Right lobe of liver (tissue), 6 donors: Measurements from ENCODE around the gene GCGR. TPM values are rescaled to one million over a fixed set of nuclear protein-coding genes. Genes with fewer than 3 reads are reported as not detected.
A peak's percentile ranks its signal among the peaks of the same experiment; 100 is the strongest.

Experiments used
- ATAC-seq, 4 donors: fragments of 200-7000 bp; cut with Tn5 transposase; one replicate each; pipeline ENCODE4 v1.9.1; 2020; ENCODE audit warnings: mild to moderate bottlenecking in 4 of 4, moderate library complexity in 4 of 4
- DNase-seq, 3 donors: peaks; one replicate each; pipeline ENCODE4 v3.0.0-alpha.2; 2020
- H3K27ac ChIP-seq, 3 donors: fragments of 200-600 bp; one replicate each; pipeline ENCODE4 v1.8.0; 2022
- H3K27me3 ChIP-seq, 2 donors: fragments of 200-600 bp; one replicate each; pipeline ENCODE4 v1.8.0; 2022
- H3K36me3 ChIP-seq, 4 donors: fragments of 200-600 bp; sonication (generic) in 1 of 4; one replicate each; pipeline versions ENCODE4 v1.5.1 to v1.8.0; 2017 to 2022; ENCODE audit warnings: control low read depth in 1 of 4
- H3K4me1 ChIP-seq, 4 donors: fragments of 200-600 bp; sonication (generic) in 1 of 4; one replicate each; pipeline versions ENCODE4 v1.5.1 to v1.8.0; 2017 to 2022; ENCODE audit warnings: control low read depth in 1 of 4
- H3K4me3 ChIP-seq, 3 donors: fragments of 200-600 bp; one replicate each; pipeline ENCODE4 v1.8.0; 2022
- H3K9me3 ChIP-seq, 4 donors: fragments of 200-600 bp; sonication (generic) in 1 of 4; one replicate each; pipeline versions ENCODE4 v1.5.1 to v1.8.0; 2017 to 2022; ENCODE audit warnings: control low read depth in 1 of 4
- CTCF ChIP-seq, 4 donors: fragments of 200-600 bp in 3 of 4; fragments of 450-650 bp in 1 of 4; IDR thresholded peaks; one replicate each; pipeline versions ENCODE4 v1.5.1 to v1.8.0; 2016 to 2022; ENCODE audit warnings: antibody characterized with exemption in 4 of 4, mild to moderate bottlenecking in 2 of 4
- POLR2A ChIP-seq: fragments of 450-650 bp; IDR thresholded peaks from one replicate; pipeline ENCODE4 v1.6.1; 2017; ENCODE audit warnings: antibody characterized with exemption, mild to moderate bottlenecking
- WGBS: methylation state at CpG from one replicate; pipeline ENCODE4 v1.1.6; 2018; ENCODE audit warnings: low coverage, low lambda C conversion rate; ENCODE audit not compliant: insufficient coverage; ENCODE audit errors: missing lambda C conversion rate; 5-methylcytosine and 5-hydroxymethylcytosine counted together
- intact Hi-C, 2 donors: fragments of 100-400 bp; cut with DNase I; formaldehyde crosslinking; loops; one replicate each; pipeline versions ENCODE4 v1.11.2 to v1.14.1; 2022
- total RNA-seq, 6 experiments: library from RNA; depleted of rRNA in 2 of 6; stranded (reverse); fragments of >200 nt in 2 of 6; fragmentation: NEBNext Ultra II Directional in 3 of 6; extraction: Animal tissue kit (Norgen Biotek cat#: 25700) in 3 of 6; gene quantifications; one replicate each; pipeline versions ENCODE4 v1.1.0 to v1.2.4, GENCODE V29; 2016 to 2023
- donor health status: DM: no; HTN: yes; CAD: no.
- donor health status: DM: no; HTN: no; CAD: no.
- donor health status: DM: no; HTN: no; CAD: no.
- donor health status: DM: no; HTN: yes; CAD: no.
- donor health status: DM: no; HTN: yes; CAD: no.

Gene GCGR
- total RNA-seq, 6 experiments from 2014 or later: 39.5 to 146 (median 68.5) TPM

- H3K36me3 ChIP-seq: peaks cover 0 to 27% (median 13%) of the 10 kb centered on the region in 4 donors
- peaks cover 0 to 58% (median 29%) of the 10 kb centered on the region in 4 donors for H3K4me1 ChIP-seq
- peak overlapping the region; percentile 92 to 96 (median 96) for H3K27ac ChIP-seq
- peak in 2 of 4 donors; percentile 14 to 31 for TF ChIP-seq CTCF (IDR thresholded peaks at IDR 0.05)
- TF ChIP-seq POLR2A: peak; percentile 97
- no peaks in the 10 kb centered on the region for H3K9me3 ChIP-seq
- no peaks in the 10 kb centered on the region for H3K27me3 ChIP-seq
- DNase-seq: peak; percentile 99 to 100 (median 99)
- H3K4me3 ChIP-seq: peak overlapping the region; percentile 60 to 96 (median 94)
- WGBS: 0% methylated on average over 22 of the region's 74 CpGs
- intact Hi-C loops: no loop called here
- ATAC-seq: peak; percentile 74 to 91 (median 86)
These were observed 57.0 kb downstream of the GCGR start for GRCh38 chr17:81860756-81861568.

- Histone ChIP-seq H3K4me1 (peaks cover 0 to 70% (median 34%) of the 10 kb centered on the region in 4 donors), H3K27me3 (no peaks in the 10 kb centered on the region), H3K4me3 (peak overlapping the region in 1 of 3 donors; percentile 96), H3K27ac (peak overlapping the region in 2 of 3 donors; percentile 92 to 99), H3K36me3 (peaks cover 0 to 10% (median 3%) of the 10 kb centered on the region in 4 donors), H3K9me3 (no peaks in the 10 kb centered on the region)
- intact Hi-C loops: no loop called here
- DNase-seq: peak in 1 of 3 donors; percentile 62
- no peak for ATAC-seq
- 24% methylated on average over 4 of the region's 6 CpGs for WGBS
- TF ChIP-seq CTCF (IDR thresholded peaks at IDR 0.05) (no peak), POLR2A (no peak)
These were observed 59.2 kb downstream of the GCGR start for GRCh38 chr17:81863123-81863675.

Other genes with a start within 250 kb of the GCGR start
- gene NPLOC4, start 167.0 kb upstream of the GCGR start, total RNA-seq: 10 to 100 TPM; 46.5 to 63.2 (median 55.8) TPM
- gene TSPAN10, start 167.0 kb upstream of the GCGR start, total RNA-seq: 1 to 10 TPM in 1 of 6 experiments, under 1 TPM in 5; 0.18 to 1.2 (median 0.62) TPM
- gene PDE6G, start 147.6 kb upstream of the GCGR start, total RNA-seq: under 1 TPM in 4 of 6 experiments, not detected in 2; 0.40 to 0.93 (median 0.68) TPM
- gene OXLD1, start 137.5 kb upstream of the GCGR start, total RNA-seq: 10 to 100 TPM in 5 of 6 experiments, 1 to 10 TPM in 1; 8.3 to 24.3 (median 14.6) TPM
- gene CCDC137, start 137.4 kb upstream of the GCGR start, total RNA-seq: 10 to 100 TPM in 1 of 6 experiments, 1 to 10 TPM in 5; 5.5 to 35.0 (median 6.5) TPM
- gene ARL16, start 120.4 kb upstream of the GCGR start, total RNA-seq: 10 to 100 TPM in 4 of 6 experiments, 1 to 10 TPM in 2; 5.3 to 16.8 (median 11.1) TPM
- 10 to 100 TPM; 30.6 to 46.3 (median 37.3) TPM for gene HGS, start 120.1 kb upstream of the GCGR start, total RNA-seq
- 100 to 1,000 TPM in 2 of 6 experiments, 10 to 100 TPM in 4; 43.8 to 119 (median 59.3) TPM for gene MRPL12, start 100.8 kb upstream of the GCGR start, total RNA-seq
- gene SLC25A10, start 91.9 kb upstream of the GCGR start, total RNA-seq: 10 to 100 TPM; 35.6 to 92.0 (median 72.7) TPM
- 10 to 100 TPM; 19.0 to 32.6 (median 25.7) TPM for gene MCRIP1, start 29.1 kb downstream of the GCGR start, total RNA-seq
- under 1 TPM in 3 of 6 experiments, not detected in 3; 0.27 to 0.62 (median 0.40) TPM for gene PPP1R27, start 30.9 kb downstream of the GCGR start, total RNA-seq
- 1,000 to 10,000 TPM in 5 of 6 experiments, 100 to 1,000 TPM in 1; 856 to 5,039 (median 1,455) TPM for gene P4HB, start 56.4 kb downstream of the GCGR start, total RNA-seq
- 100 to 1,000 TPM in 5 of 6 experiments, 10 to 100 TPM in 1; 92.4 to 162 (median 137) TPM for gene ARHGDIA, start 67.2 kb downstream of the GCGR start, total RNA-seq
- gene ALYREF, start 87.4 kb downstream of the GCGR start, total RNA-seq: 10 to 100 TPM; 11.6 to 20.3 (median 18.8) TPM
- gene ANAPC11, start 87.6 kb downstream of the GCGR start, total RNA-seq: 100 to 1,000 TPM in 1 of 6 experiments, 10 to 100 TPM in 5; 54.3 to 101 (median 73.3) TPM
- gene NPB, start 98.1 kb downstream of the GCGR start, total RNA-seq: 1 to 10 TPM in 2 of 6 experiments, under 1 TPM in 2, not detected in 2; 0.12 to 1.5 (median 0.87) TPM
- gene PCYT2, start 107.2 kb downstream of the GCGR start, total RNA-seq: 100 to 1,000 TPM in 1 of 6 experiments, 10 to 100 TPM in 5; 63.5 to 103 (median 89.3) TPM
- 10 to 100 TPM in 4 of 6 experiments, 1 to 10 TPM in 2; 7.4 to 15.0 (median 12.2) TPM for gene SIRT7, start 114.0 kb downstream of the GCGR start, total RNA-seq
- gene MAFG, start 123.6 kb downstream of the GCGR start, total RNA-seq: 10 to 100 TPM in 2 of 6 experiments, 1 to 10 TPM in 4; 7.4 to 12.9 (median 9.2) TPM
- gene PYCR1, start 133.2 kb downstream of the GCGR start, total RNA-seq: 10 to 100 TPM in 1 of 6 experiments, 1 to 10 TPM in 5; 3.2 to 10.6 (median 5.1) TPM
- not detected for gene MYADML2, start 143.1 kb downstream of the GCGR start, total RNA-seq
- 1 to 10 TPM; 1.2 to 7.6 (median 3.0) TPM for gene NOTUM, start 157.0 kb downstream of the GCGR start, total RNA-seq
- gene ASPSCR1, start 173.5 kb downstream of the GCGR start, total RNA-seq: 10 to 100 TPM; 24.4 to 55.6 (median 32.9) TPM
- gene CENPX, start 218.7 kb downstream of the GCGR start, total RNA-seq: 10 to 100 TPM; 27.3 to 81.1 (median 47.8) TPM
- gene LRRC45, start 219.2 kb downstream of the GCGR start, total RNA-seq: 10 to 100 TPM in 3 of 6 experiments, 1 to 10 TPM in 3; 4.9 to 15.6 (median 11.9) TPM
- gene RAC3, start 227.5 kb downstream of the GCGR start, total RNA-seq: 1 to 10 TPM; 3.4 to 9.0 (median 5.4) TPM
- 1,000 to 10,000 TPM in 2 of 6 experiments, 100 to 1,000 TPM in 4; 389 to 1,607 (median 735) TPM for gene DCXR, start 233.5 kb downstream of the GCGR start, total RNA-seq
- 10 to 100 TPM; 29.9 to 53.3 (median 43.7) TPM for gene RFNG, start 247.7 kb downstream of the GCGR start, total RNA-seq
- gene GPS1, start 247.7 kb downstream of the GCGR start, total RNA-seq: 10 to 100 TPM; 46.5 to 93.5 (median 62.1) TPM